Measurements from ENCODE around the gene UNC45A.

DNA sequence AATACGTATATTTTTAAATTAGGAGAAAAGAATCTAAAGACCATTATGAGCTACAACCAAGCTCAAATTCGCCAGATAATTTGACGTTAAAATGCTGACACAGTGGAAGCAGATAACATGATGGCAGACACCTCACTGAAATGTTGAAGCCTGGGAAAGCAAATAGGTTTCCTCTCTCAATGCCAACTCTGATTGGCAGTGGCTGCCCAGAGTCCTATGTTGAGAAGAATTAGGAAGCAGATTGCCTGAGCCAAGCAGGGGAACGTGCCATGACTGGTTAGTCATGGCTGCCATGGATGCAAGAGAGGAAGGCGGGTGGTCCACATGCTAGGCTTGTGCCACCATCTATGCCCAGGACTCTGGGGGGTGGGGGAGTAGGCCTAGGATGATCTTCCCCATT, 3.2 kb downstream of the UNC45A start:
- TF ChIP-seq, protein P1, sequence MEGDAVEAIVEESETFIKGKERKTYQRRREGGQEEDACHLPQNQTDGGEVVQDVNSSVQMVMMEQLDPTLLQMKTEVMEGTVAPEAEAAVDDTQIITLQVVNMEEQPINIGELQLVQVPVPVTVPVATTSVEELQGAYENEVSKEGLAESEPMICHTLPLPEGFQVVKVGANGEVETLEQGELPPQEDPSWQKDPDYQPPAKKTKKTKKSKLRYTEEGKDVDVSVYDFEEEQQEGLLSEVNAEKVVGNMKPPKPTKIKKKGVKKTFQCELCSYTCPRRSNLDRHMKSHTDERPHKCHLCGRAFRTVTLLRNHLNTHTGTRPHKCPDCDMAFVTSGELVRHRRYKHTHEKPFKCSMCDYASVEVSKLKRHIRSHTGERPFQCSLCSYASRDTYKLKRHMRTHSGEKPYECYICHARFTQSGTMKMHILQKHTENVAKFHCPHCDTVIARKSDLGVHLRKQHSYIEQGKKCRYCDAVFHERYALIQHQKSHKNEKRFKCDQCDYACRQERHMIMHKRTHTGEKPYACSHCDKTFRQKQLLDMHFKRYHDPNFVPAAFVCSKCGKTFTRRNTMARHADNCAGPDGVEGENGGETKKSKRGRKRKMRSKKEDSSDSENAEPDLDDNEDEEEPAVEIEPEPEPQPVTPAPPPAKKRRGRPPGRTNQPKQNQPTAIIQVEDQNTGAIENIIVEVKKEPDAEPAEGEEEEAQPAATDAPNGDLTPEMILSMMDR (IDR thresholded peaks at IDR 0.05) = no peak
- TF ChIP-seq POLR2A (IDR thresholded peaks at IDR 0.05) = no peak
